GM21360 (cell line): ENCODE data around the gene DIP2C.

Experiments used
- ATAC-seq: cut with Tn5 transposase; IDR thresholded peaks from one replicate; pipeline ENCODE4 v1.9.1; 2021; ENCODE audit warnings: mild to moderate bottlenecking, moderate library complexity; ENCODE audit not compliant: unreplicated experiment

Gene DIP2C

DNA sequence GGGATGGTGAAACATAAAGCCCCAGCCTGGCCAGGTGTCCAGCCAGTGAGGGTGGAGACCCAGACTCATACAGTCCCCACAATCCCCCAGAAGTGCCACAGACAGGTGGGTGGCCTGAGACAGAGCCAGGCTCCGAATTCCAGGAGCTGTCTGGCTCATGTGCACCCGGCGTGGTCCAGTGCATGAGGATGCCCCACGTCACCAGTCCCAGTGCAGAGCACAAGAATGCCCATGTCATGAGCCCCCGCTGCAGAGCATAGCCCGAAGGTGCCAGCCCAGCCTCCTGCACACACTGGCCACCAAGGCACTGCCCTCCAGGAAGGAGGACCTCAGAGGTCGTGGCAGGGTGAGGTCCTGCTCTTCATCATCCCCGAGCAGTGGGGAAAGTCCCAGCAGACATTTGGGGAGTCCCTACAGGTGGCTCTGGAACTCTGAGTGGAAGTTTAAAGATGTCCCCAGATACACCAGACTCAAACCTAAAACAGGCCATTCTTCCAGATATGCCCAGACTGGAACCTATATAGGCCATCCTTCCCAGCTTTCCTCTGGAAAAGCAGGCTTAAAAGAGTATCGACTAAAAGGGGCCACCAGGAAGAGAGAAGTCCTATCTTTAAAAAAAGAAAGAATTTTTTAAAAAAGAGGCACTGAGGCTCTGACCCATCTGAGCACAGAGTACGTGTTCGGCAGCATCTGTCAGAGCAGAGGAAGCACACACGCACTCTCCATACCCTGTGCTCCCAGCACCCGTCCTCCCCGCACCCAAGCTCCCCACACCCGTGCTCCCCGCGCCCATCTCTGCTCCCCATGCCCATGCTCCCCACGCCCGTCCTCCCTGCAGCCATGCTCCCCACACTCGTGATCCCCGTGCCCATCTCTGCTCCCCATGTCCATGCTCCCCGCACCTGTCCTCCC is 11.5 kb downstream of the DIP2C start:
- ATAC-seq = no peak

DNA sequence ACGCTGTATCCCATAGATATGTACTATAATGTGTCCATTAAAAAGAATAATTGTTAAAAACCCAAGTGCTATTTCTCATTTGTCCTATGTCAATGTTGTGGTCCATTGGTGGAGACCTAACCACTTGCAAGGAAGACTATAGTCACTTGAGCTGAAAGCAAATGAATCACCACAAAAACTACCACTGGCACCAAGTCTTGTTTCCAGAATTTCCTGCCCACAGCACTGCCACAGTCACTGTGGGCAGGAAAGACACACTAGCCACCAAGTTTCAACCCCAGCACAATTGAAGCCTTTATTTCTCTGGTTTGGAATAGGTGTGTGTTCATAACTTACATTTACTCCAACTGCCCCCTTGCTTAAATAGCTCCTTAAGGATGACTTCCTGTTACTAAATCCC is 12.4 kb downstream of the DIP2C start:
- ATAC-seq = no peak

DNA sequence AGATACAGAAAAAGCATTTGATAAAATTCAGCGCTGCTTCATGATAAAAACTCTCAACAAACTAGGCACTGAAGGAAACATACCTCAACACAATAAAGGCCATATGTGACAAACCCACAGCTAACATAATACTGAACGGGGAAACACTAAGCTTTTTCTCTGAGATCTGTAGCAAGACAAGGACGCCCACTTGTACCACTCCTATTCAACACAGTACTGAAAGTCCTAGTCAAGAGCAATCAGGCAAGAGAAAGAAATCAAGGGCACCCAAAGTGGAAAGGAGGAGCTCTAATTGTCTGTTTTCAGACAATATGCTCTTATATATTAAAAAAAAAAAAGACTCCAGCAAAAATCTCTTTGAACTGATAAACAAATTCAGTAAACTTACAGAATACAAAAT is 13.3 kb downstream of the DIP2C start:
- ATAC-seq = no peak

DNA sequence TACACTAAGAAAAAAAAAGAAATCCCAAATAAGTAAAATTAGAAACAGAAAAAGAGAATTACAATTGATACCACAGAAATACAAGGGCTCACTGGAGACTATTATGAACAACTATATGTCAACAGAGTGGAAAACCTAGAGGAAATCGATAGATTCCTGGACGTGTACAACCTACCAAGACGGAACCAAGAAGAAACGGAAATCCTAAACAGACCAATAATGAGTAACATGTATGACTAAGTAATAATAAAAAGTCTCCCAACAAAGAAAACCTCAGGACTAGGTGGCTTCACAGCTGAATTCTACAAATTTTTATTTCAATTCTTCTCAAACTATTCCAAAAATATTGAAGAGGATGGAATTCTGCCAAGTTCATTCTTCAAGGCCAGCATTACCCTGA is 13.9 kb downstream of the DIP2C start:
- no peak for ATAC-seq

DNA sequence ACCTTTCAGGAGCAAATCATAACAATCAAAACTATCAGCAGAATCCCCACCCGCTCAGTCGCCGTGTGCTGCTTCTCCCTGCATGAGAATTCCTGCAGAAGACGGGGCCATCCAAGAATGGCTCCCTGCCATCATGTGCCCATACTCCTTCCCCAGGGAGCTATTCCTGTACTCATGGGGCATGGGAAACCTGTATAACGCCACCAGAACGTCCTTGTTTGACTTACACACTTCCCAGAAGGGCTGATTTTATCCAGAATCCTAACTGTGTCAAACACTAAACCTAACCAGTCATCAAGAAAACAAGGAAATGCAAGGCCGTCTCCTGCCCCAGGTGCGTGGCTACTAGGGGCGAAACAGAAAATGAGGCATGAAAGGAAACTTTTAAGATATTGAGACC is 16.0 kb downstream of the DIP2C start:
- no peak for ATAC-seq

DNA sequence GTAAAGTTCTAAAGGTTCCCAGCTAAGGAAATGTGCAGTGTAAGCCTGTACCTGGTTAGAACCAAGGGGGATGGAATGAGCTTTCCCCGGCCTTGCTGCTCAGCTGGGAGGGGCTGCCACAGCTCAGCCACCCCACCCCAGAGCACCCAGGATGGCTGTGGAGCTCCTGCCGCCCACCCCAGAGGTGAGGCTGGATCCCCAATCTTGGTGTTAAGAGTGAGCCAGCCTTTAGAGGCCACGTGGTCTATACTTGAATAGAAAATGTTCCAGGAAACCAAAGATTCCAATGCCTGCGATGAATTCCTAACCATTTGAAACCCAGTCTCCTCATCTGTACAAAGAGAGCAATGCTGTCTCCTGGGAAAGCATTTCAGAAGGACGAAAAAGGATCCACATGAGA is 16.5 kb downstream of the DIP2C start:
- no peak for ATAC-seq

DNA sequence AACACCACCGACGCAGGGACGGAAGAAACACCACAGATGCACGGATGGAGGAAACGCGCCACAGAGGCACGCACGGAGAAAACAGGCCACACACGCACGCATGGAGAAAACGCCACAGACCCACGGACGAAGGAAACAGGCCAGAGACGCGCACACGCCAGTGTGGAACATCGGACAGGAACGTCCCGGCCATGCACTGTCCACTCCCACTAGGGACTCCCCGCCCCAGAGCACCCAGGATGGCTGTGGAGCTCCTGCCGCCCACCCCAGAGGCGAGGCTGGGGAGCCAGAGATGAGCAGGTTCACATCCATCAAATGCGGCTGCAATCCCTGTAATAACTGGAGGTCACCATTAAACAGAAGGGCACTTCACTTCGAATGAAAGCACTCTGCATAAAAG is 17.3 kb downstream of the DIP2C start:
- ATAC-seq = no peak

DNA sequence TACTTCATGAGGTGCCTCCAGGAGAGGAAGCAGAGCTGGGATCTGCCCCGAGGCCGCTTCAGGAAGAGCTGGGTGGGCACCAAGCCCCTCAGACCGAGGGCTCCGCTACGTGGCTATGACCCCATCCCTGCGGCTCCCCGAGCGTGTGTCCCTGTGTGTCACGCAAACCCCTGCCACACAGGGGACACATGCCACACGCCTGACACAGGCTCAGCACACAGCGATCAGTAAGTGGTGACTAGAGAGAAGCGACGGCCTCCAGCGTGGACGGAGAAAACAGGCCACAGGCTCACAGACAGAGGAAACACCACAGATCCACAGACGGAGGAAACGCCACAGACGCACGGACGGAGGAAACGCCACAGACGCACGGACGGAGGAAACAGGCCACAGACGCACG is 18.5 kb downstream of the DIP2C start:
- no peak for ATAC-seq

DNA sequence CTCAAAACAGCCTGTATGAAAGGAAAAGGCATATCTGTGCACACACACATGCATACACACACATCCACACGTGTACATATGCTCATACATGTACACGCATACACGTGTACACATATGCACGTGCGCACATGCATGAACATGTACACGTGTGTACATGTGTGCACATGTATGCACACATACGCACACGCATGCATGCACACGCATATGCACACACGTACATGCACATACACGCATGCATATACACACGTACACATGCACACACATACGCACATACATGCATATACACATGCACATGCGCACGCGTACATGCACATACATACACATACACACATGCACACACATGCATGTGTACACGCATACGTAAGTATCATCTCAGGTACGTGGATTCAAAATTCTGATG is 19.4 kb downstream of the DIP2C start:
- ATAC-seq = no peak

DNA sequence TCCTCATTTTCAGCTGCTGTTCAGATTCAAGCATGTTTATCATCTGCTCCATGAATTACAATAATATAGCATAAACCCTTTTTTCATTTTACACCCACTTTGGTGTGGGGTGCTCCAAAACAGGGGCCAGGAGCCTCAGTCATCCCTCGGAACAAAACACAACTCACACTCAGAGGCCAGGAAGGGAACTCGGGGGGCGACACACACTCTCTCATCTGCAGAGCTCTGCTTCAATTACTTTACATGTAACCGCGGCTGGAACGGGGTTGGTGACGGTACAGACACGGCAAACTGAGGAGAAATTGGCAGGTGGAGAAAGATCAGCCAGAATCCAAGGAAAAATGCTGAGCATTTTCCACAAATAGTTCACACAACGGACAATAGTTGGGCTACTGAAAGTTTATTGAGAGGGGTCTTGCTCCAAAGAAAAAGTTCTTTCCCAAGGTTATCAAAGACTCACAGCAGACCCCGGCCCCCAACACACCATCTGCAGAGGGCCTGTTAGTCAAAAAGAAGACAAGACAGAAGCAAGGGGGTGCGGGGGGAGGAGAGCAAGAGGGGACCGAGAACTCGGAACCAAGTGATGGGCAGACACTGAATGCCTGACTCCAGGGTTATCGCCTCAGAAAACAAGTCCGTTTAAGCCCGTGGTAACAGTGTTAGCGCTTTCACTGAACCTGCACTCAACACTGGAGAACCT is 20.5 kb downstream of the DIP2C start:
- no peak for ATAC-seq

DNA sequence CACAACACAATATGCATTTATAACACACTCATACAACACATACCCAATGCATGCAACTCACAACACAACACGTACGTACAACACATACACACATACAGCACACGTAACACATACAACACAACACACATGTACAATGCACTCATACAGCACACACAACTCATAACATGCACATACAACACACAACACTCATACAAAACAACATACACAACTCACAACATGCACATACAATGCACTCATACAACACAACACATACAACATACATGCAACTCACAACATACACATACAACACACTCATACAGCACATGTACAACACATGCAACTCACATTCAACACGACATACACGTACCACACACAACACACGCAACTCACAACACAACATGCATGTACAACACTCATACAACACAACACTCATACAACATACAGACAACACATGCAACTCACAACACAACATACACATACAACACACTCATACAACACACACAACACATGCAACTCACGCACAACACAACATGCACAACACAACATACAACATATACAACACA is 21.8 kb downstream of the DIP2C start:
- no peak for ATAC-seq

DNA sequence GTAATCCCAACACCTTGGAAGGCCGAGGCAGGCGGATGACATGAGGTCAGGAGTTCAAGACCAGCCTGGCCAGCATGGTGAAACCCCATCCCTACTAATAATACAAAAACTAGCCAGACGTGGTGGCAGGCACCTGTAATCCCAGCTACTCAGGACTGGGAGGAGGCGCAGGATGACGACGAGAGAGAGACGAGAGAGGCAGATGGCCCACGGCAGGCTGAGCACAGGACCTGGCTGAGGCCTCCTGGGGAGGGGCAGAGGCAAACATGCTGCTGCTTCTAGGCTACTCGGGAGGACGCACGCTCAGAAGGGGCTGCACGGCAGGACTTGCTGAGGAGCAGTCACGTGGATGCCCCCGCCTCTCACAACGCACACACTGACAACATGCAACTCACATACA is 22.4 kb downstream of the DIP2C start:
- no peak for ATAC-seq

DNA sequence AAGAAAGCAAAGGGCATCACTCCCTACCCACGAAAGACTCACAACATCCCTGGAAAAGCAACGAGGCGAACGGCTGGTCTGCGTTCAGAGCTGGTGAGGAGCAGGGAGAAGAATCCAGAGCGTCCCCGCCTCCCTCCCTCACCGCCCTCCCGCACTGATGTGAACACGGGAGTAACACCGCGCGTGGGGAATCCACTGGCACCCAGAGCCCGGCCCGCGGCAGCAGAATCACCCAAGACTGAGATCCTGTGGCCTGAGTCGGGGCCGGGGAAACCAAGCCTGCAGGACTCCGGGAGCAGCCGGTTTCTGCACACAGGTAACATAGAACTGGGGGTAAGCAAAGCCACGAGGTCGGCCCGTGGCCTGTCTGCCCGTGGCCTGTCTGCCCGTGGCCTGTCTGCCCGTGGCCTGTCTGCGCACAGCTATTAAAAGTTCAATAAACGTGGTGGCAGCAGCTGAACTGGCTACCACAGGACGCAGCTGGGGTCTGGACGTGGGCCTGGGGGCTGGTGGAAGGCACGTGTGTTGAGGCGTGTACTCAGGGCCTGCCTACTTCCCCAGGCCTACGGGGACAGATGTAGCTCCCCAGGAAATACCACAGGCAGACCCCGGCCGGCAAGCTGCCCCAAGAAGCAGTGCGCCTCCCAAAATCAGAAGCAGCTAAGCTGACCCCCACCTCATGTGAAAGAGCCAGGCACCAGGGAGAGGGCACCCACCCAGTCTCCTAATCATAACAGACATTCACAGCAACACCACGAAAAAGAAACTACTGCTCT is 23.0 kb downstream of the DIP2C start:
- ATAC-seq = no peak

DNA sequence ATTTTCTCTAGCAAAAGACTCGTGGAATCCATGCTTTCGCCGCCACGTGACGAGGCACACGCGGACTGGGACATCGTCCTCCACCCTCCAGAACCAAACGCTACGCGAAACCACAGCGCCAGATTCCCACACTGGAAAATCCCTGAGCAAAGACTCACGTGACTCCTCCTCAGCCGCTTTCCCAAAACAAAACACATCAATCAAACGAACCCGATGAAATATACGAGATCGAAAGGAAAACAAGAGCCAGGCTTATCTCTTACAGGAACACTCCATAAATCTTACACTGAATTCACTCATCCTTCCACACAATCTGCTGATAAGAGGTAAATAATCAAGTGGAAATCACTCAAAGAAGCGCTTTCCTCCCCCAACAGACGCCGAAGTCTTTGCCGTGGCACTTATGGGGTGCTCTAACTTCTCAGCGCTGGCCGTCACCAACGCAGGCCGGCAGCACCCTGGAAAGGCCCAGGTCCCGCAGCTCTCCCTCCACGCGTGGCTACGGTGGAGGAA is 23.8 kb downstream of the DIP2C start:
- ATAC-seq = no peak

DNA sequence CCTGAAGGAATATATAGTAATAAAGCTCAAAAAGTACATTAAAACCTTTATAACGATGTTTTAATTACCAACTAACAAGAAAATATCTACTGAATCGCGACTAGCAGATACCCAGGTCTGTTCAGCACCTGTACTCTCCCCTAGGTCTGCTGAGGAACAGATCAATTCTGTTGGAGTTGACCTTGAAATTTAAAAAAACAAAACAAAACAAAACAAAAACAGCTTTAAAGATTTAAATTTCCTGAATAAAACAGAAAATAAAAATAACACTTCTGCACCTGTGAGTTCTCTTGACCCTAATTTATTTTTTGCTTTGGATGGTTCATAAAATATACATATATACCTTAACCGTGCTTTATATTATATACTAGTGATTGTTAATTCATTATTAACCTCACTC is 24.6 kb downstream of the DIP2C start:
- no peak for ATAC-seq

DNA sequence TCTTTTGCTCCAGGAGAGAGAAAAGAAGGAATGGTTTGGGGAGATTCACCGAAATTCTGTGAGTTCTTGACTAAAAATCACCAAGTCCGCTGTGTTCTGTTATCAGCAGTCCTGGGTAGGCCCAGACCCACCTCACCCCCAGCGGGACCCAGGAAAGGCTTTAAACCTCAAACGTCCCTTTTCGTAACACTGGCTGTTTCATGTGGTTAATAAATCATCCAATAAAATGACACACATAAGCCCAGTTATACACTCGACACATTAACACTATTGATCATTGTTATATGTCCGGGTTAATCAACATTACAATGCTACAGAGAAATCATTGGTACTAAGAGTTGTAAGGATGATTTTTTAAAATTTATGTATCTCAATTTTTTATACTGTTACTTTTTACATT is 25.2 kb downstream of the DIP2C start:
- no peak for ATAC-seq

DNA sequence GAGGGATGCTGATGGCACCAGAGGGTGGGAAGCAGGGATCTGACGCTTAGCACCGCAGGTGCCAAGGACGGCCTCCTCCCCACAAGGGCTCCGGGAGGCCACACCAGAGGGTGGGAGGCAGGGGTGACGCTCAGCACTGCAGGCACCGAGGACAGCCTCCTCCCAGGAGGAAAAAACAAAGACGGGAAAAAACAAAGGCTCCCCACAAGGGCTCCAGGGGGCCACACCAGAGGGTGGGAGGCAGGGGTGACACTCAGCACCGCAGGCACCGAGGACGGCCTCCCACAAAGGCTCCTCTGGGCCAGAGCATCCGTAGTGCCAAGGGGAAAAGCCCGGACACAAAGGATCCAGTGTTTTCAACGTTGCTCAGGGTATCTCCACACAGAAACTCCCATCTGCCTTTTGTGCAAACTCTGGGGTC is 25.6 kb downstream of the DIP2C start:
- no peak for ATAC-seq

DNA sequence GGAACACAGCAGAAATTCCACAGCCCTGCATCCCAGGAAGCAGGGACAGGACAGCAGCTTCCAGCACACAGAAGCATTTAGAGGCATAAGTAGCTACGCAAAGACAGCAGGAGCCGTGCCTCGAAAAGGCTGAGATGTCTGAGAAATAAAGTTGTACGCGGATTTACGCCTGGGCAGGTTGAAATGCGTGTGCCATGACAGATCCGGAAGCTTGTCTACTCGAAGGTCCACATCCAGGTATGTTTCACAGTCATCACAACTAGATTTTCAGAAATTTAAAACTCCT is 26.1 kb downstream of the DIP2C start:
- no peak for ATAC-seq

DNA sequence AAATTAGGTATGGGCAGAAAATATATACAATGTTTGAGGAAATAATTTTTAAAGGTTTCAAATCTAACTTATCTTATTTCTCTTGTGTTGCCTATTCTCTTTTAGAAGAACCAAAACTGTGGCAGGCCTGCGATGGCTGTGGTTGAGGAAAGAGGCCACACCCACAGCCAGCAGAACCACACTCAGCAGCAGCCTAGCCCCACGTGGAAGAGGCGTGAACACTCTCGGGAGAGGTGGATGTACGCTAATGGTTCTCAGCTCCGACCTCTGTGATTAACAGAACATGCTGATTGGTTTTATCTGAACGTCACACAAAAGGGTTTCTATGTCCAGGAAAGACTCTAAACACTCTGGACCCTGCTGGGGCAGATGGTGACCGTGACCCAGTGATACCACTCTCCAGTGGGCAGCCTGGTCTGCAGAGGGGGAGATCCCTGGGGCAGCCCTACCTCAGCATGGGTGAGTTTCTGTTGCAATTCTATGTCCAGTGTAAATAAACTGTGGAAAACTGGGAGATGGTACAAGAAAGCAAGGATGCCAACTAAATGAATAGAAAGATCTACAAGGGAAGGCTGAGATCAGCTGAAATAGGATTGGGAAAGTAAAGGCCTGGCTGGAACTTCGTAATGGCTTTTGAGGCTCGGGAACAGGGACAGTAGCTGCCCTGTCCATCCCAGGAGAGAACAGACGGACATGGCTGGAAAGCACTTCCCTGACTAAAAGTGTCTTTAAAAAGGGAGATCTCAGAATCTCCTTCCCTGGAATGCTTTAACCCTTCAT is 26.6 kb downstream of the DIP2C start:
- ATAC-seq = no peak

DNA sequence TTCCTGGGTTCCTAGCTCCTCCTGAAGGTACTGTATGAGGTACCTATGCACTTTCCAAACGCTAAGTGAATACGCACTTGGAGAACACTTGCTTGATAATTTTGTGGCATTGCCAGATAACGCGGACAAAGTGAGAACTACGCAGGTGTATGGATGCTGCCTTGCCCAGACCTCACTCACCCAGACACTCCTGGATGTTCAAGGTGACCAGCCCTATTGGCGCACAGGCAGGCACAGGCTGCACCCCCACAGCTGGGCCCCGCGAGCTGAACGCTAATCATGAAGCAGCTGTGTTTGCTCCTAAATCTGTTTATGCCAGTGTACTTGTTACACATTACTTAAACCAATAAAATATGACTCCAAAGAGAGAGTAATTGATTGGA is 27.3 kb downstream of the DIP2C start:
- no peak for ATAC-seq
